ENCODE measurements around the gene PRAC1.

Gene PRAC1

DNA sequence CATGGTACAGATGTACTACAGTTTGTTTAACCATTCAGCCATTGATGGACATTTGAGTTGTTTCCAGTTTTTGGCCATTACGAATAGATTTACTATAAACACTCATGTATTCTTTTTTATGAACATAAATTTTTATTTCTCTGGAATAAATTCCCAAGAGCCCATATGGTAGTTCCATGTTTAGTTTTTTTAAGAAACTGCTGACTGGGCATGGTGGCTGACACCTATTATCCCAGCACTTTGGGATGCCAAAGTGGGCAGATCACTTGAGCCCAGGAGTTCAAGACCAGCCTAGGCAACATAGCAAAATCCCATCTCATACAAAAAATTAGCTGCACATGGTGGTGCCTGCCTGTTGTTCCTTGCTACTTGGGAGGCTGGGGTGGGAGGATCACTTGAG is 30.3 kb downstream of the PRAC1 start:
- no peak for DNase-seq

DNA sequence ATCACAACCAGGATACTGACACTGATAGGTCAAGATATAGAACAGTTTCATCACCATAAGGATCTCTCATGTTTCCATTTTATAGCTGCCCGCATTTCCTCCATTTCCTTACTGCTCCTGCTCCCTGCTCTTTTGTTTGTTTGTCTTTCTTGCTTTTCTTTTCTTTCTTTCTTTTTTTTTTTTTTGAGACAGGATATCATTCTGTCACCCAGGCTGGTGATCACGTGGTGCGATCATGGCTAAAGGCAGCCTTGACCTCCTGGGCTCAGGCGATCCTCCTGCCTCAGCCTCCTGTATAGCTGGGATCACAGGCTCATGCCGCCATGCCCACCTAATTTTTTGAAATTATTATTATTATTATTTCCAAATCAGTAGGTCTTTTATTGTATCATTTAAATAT is 31.7 kb downstream of the PRAC1 start:
- no peak for DNase-seq

DNA sequence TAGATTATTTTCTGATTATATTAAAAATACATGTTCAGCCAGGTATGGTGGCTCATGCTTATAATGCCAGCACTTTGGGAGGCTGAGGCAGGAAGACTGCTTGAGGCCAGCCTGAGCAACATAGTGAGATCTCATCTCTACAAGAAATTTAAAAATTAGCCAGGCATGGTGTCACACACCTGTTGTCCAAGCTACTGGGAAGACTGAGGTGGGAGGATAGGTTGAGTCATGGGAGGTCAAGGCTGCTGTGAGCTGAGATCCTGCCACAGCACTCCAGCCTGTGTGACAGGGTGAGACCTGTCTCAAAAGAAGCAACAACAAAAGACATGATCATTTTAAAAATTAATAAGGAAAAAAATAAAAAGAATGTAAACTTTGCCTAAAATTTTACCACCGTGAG is 40.7 kb downstream of the PRAC1 start:
- DNase-seq, result no peak

DNA sequence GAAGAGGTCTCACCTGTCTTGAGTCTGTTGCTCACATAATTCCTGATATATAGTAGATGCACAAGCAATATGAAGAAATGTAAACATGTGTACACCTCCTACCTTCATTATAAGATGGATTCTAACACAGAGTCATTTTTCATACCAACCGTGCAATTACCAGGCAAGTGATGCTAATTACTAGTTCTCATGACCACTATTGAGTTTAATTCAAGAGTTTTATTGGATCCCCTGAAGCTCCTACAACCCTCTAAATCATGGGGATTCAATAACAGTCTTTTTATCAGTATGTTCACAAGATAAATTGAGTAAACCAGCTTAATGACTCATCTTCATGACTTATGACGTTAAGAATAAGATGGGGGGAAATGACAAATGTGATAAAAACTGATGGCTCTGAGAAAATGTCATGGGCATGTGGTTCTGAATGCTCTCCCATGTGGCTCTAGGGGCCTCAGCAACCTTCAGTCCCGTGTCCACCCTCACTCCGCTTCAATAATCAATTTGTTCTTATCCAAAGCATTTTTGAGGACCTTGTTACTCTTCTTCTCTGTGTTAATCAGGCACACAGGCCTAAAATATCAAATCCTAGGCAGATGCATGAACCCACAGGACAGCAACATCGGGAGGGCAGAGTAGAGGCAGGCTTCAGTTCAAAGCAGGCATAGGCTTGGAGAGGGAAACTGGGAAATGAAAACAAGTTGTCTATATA is 42.8 kb downstream of the PRAC1 start:
- DNase-seq, result peak; percentile 54

DNA sequence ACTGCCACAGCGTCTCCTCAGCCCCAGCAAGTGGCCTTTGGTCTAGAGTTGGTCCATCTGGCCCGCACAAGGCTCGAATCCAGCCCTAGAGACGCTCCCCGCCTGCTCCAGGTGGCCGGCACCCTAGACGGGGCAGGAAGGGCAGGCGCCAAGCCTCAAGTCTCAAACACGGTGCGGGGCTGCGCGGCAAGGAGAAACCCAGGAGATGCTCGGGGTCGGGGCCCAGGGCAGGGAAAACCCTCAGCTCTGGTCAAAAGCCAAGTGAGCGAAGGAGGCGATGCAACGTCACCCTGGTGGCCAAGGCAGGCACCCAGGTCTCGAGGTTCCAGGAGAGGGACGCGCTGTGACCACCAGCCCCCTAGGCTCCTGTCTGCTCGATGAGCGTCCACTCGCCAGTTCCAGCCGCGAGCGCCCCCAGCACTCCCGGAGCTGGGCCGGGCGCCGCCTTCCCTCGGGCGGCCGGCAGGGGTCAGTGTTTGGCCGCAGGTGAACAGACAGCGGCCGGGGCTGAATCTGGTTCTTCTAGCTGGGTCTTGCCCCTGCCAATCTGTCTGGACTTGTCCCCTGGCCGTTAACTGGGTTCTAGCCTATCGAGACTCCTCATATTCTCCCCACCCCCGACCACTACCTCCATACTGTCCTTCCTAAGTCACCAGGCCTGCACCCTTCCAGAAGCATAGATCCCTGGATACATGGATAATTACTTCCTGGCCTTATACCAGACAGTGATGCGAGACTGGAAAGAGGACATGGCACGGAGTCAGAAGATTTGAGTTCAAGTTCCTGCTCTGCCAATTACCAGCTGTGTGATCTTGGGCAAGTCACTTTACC is 44.0 kb downstream of the PRAC1 start:
- DNase-seq, result peak; percentile 76

DNA sequence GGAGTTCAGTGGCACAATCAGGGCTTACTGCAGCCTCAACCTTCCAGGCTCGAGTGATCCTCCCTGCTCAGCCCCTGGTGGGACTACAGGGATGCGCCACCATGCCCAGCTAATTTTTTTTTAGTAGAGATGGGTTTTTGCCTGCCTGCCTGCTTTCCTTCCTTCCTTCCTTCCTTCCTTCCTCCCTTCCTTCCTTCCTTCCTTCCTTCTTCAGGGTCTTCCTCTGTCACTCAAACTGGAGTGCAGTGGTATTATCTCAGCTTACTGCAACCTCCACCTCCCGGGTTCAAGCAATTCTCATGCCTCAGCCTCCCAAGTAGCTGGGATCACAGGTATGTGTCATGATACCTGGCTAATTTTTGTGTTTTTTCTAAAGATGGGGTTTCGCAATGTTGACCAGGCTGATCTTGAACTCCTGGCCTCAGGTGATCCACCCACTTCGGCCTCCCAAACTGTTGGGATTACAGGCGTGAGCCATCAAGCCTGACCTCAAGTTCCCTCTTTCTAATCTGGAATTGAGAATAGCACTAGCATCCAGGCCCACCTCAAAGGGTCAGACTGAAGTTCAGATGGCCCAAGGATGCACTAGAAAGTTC is 45.3 kb downstream of the PRAC1 start:
- DNase-seq, result no peak

DNA sequence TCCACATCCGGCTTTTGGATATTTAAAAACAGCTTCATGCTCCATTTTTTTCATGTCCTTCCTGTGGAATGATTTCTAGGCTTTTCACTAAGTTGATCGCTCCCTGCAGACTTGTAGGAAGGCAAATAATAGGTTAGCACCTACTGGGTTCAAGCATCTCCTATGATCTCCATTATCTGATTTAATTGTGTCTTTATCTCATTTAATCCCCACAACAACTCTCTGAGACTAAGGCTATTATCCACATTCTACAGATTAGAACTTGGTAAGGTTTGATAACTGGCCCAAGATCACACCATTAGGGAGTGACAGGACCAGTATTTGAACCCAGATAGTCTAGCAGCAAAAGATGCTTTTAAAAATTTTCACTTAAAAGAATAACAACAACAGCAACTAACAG is 50.0 kb downstream of the PRAC1 start:
- DNase-seq, result no peak

Measured in NCI-H69 (cell line).